BE2C (cell line): ENCODE measurements around the gene ITM2B.
"Not testable (repeated sequence)": the region's sequence is repeated elsewhere in the genome, so short reads cannot be mapped to it uniquely, and the experiment has no call there.

Source experiments
- DNase-seq: peaks from one replicate; pipeline ENCODE4 v3.0.0-alpha.2; 2020
- H3K27me3 ChIP-seq: fragments of 250-450 bp; sonication (Bioruptor Pico); 2 replicates; pipeline ENCODE4 v1.5.1; 2020; ENCODE audit warnings: mild to moderate bottlenecking
- H3K36me3 ChIP-seq: fragments of 250-450 bp; sonication (Bioruptor Pico); 2 replicates; pipeline ENCODE4 v1.5.1; 2020; ENCODE audit warnings: mild to moderate bottlenecking
- H3K4me1 ChIP-seq: fragments of 250-450 bp; sonication (Bioruptor Pico); 2 replicates; pipeline ENCODE4 v1.5.1; 2020
- H3K4me3 ChIP-seq: 2 replicates; pipeline ENCODE4 v1.5.1; 2011; ENCODE audit warnings: low read depth, low read length
- H3K9me3 ChIP-seq: fragments of 250-450 bp; sonication (Bioruptor Pico); 2 replicates; pipeline ENCODE4 v1.5.1; 2020
- TF ChIP-seq, protein P1 (sequence below): IDR thresholded peaks from 2 replicates; pipeline ENCODE4 v1.5.1; 2012; ENCODE audit warnings: mild to moderate bottlenecking, low read depth, low read length

Gene ITM2B

DNA sequence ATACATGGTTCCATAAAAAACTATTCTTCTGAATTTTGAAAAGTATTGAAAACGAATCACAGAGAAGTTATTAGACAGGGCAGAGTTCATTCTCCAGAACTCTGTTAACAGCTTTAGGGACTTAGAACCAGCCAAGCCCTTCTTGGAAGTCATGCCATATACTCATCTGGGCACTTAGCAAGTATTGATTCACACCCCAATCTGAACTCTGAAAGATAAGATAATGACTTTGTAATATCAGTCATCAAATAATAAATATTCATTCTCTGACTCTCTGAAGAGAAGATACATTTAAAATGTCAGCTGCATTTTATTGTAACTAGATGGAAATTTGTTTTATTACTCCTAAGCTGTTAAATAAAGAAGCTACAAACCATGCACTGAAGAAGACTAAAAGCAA is 43.8 kb upstream of the ITM2B start:
- no peak for DNase-seq

DNA sequence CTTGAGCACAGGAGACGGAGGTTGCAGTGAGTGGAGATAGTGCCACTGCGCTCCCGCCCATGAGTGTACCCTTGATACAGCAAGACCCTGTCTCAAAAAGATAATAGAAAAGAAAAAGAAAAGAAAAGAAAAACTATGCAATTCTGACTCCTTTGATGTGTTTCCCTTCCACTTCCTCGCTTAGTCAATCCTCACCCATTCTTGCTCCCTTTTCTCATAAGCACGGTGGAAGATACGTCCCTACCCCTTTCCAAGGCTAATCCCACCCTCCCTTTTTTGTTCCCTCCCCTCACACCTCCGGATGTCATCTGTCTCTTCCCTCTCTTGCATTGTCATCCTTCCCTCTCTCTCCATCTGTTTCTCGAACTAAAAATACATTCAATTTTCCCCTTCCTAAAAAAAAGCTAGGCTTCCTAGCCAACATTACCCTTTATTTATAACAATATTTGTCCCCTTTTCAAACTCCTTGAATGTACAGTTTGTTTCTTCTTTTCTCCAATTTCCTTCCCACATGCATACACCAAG is 40.5 kb upstream of the ITM2B start:
- Histone ChIP-seq H3K4me1 (no peaks in the 10 kb centered on the region), H3K9me3 (no peaks in the 10 kb centered on the region), H3K4me3 (no peak overlapping the region), H3K36me3 (no peaks in the 10 kb centered on the region), H3K27me3 (no peaks in the 10 kb centered on the region)
- DNase-seq, result no peak
- TF ChIP-seq, protein P1, sequence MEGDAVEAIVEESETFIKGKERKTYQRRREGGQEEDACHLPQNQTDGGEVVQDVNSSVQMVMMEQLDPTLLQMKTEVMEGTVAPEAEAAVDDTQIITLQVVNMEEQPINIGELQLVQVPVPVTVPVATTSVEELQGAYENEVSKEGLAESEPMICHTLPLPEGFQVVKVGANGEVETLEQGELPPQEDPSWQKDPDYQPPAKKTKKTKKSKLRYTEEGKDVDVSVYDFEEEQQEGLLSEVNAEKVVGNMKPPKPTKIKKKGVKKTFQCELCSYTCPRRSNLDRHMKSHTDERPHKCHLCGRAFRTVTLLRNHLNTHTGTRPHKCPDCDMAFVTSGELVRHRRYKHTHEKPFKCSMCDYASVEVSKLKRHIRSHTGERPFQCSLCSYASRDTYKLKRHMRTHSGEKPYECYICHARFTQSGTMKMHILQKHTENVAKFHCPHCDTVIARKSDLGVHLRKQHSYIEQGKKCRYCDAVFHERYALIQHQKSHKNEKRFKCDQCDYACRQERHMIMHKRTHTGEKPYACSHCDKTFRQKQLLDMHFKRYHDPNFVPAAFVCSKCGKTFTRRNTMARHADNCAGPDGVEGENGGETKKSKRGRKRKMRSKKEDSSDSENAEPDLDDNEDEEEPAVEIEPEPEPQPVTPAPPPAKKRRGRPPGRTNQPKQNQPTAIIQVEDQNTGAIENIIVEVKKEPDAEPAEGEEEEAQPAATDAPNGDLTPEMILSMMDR, result no peak

More for the DNA sequence above, 43.8 kb upstream of the ITM2B start:
- TF ChIP-seq, protein P1, result no peak
- Histone ChIP-seq H3K4me3 (no peak overlapping the region), H3K27me3 (no peaks in the 10 kb centered on the region), H3K9me3 (no peaks in the 10 kb centered on the region), H3K4me1 (no peaks in the 10 kb centered on the region), H3K36me3 (no peaks in the 10 kb centered on the region)

DNA sequence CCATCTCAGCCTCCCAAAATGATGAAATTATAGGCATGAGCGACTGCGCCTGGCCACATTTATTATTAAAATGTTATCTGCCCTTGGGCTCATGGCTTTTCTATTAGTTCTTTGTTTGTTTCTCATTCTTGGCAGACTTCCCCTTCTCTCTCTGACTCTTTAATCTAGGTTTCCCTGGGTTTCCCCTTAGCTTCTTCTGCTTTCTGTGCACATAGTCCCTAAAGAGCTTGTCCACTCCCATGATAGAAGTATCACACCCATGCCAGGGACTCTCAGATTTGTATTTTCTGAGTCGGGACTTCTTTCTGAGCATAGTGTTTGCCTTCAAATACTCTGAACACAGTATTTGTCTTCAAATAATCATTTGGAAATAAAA is 38.6 kb upstream of the ITM2B start:
- Histone ChIP-seq H3K4me3 (no peak overlapping the region), H3K4me1 (no peaks in the 10 kb centered on the region), H3K9me3 (no peaks in the 10 kb centered on the region), H3K36me3 (no peaks in the 10 kb centered on the region), H3K27me3 (no peaks in the 10 kb centered on the region)
- no peak for DNase-seq
- TF ChIP-seq, protein P1, result no peak

DNA sequence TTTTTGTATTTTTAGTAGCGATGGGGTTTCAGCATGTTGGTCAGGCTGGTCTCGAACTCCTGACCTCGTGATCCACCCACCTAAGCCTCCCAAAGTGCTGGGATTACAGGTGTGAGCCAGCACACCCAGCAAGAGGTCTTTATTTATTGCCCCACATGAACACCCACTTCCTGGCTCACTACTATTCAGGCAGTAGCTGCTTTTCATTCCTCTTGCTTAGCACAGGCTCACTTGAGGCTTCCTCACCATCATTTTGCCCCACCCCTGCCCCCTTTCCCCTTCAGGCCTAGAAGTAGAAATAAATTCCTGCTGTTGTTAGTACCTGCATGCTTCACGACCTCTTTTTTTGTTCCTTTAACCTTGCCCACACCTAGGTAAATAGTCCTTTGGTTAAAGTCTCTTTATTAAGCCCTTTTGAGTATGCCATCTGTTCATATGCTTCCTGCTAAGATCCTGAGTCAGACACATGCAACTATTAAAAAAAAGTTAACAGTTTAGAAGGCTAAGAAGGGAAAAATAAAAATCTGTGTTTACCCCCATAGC is 33.5 kb upstream of the ITM2B start:
- TF ChIP-seq, protein P1, result no peak
- no peaks in the 10 kb centered on the region for H3K4me1 ChIP-seq

DNA sequence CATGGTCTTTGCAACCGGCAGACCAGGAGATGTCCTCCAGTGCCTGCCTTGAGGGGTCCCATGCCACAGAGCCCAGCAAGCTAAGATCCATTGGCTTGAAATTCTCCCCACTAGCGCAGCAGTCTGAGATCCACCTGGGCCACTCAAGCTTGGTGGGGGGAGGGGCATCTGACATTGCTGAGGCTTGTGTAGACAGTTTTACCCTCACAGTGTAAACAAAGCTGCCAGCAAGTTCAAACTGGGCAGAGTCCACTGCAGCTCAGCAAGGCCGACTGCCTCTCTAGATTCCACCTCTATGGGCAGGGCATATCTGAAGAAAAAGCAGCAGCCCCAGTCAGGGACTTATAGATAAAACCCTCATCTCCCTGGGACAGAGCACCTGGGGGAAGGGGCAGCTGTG is 32.0 kb upstream of the ITM2B start:
- Histone ChIP-seq H3K4me3 (no peak overlapping the region), H3K27me3 (no peaks in the 10 kb centered on the region), H3K9me3 (no peaks in the 10 kb centered on the region; the same call in 1 of the 2 replicates), H3K4me1 (no peaks in the 10 kb centered on the region), H3K36me3 (no peaks in the 10 kb centered on the region)
- DNase-seq, result no peak
- TF ChIP-seq, protein P1, result no peak

More for the DNA sequence above, 33.5 kb upstream of the ITM2B start:
- H3K36me3 ChIP-seq, result no peaks in the 10 kb centered on the region
- no peaks in the 10 kb centered on the region for H3K27me3 ChIP-seq
- no peaks in the 10 kb centered on the region; the same call in 1 of the 2 replicates for H3K9me3 ChIP-seq
- DNase-seq, result no peak
- H3K4me3 ChIP-seq, result no peak overlapping the region

DNA sequence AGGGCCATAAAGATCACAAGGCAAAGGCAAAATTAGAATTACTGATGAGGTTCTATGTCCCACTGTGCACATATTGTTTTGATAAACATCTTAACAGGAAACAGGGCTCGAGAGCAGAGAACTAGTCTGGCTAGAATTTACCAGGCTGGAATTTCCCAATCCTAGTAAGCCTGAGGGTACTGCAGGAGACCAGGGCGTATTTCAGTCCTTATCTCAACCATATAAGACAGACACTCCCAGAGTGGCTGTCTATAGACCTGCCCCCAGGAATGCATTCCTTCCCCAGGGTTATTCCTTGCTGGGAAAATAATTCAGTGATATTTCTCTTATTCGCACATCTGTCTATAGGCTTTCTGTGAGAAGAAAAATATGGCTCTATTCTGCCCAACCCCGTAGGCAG is 25.8 kb upstream of the ITM2B start:
- H3K9me3 ChIP-seq, H3K36me3 ChIP-seq, DNase-seq, H3K4me3 ChIP-seq, H3K27me3 ChIP-seq, H3K4me1 ChIP-seq: not testable (repeated sequence)
